B cell (primary cell): ENCODE data around the gene GSTM5. TPM values are rescaled to one million over a fixed set of nuclear protein-coding genes. Genes with fewer than 3 reads are reported as not detected.

Experiments
- ATAC-seq: fragments of 200-7000 bp; cut with Tn5 transposase; one replicate; pipeline ENCODE4 v1.10.0; 2021; ENCODE audit warnings: low read depth, mild to moderate bottlenecking, moderate number of reproducible peaks, moderate library complexity
- CTCF ChIA-PET: fragments of 350-600 bp; sonication (Branson Sonifier 250); formaldehyde crosslinking; loops from one replicate; lab custom pipeline; 2021; ENCODE audit warnings: antibody characterized with exemption, inconsistent platforms; lab: Charles Lee
- POLR2A ChIA-PET: fragments of 350-600 bp; sonication (Branson Sonifier 250); formaldehyde crosslinking; loops from one replicate; lab custom pipeline; 2021; ENCODE audit warnings: antibody characterized with exemption; lab: Charles Lee
- DNase-seq: peaks from one replicate; pipeline ENCODE4 v3.0.0; 2013
- H2AFZ ChIP-seq: 2 replicates; pipeline ENCODE4 v1.6.1; 2012; ENCODE audit warnings: mild to moderate bottlenecking, low read depth, low read length; ENCODE audit not compliant: insufficient read depth, poor library complexity, severe bottlenecking
- H3K27ac ChIP-seq, 2 donors: 1 replicate in 1 of 2; 2 replicates in 1 of 2; pipeline ENCODE4 v1.5.1; 2012 to 2013; ENCODE audit warnings: low read length in 2 of 2, mild to moderate bottlenecking in 2 of 2, moderate library complexity in 1 of 2
- H3K27me3 ChIP-seq, 4 experiments: fragments of 200-600 bp in 1 of 4; sonication (generic) in 1 of 4; replicated peaks in 1 of 4; 1 replicate in 2 of 4; 2 replicates in 2 of 4; pipeline versions ENCODE4 v1.6.1 to v1.7.0; 2013 to 2016; ENCODE audit warnings: low read length in 3 of 4, mild to moderate bottlenecking in 2 of 4, mixed read lengths in 1 of 4, moderate library complexity in 1 of 4; ENCODE audit not compliant: insufficient read depth in 4 of 4, control insufficient read depth in 3 of 4; ENCODE audit errors: control extremely low read depth in 1 of 4
- H3K36me3 ChIP-seq, 2 experiments: replicated peaks in 1 of 2; 1 replicate in 1 of 2; 2 replicates in 1 of 2; pipeline versions ENCODE4 v1.6.1 to v1.7.1; 2013; ENCODE audit warnings: low read length in 1 of 2; ENCODE audit not compliant: insufficient read depth in 2 of 2, control insufficient read depth in 1 of 2; ENCODE audit errors: control extremely low read depth in 1 of 2, extremely low read depth in 1 of 2
- H3K4me1 ChIP-seq, 2 donors: fragments of 200-600 bp in 1 of 2; sonication (generic) in 1 of 2; 1 replicate in 1 of 2; 2 replicates in 1 of 2; pipeline versions ENCODE4 v1.5.1 to v1.6.1; 2013 to 2017; ENCODE audit warnings: low read length in 2 of 2; ENCODE audit not compliant: control insufficient read depth in 2 of 2, insufficient read depth in 2 of 2
- H3K4me2 ChIP-seq: replicated peaks from 2 replicates; pipeline ENCODE3; 2012; ENCODE audit warnings: mild to moderate bottlenecking, low read depth, low read length; ENCODE audit not compliant: poor library complexity, severe bottlenecking
- H3K4me3 ChIP-seq, 5 experiments: fragments of 200-600 bp in 1 of 5; sonication (generic) in 1 of 5; 1 replicate in 3 of 5; 2 replicates in 2 of 5; pipeline versions ENCODE4 v1.5.1 to v1.7.0; 2011 to 2016; ENCODE audit warnings: low read length in 4 of 5, mild to moderate bottlenecking in 4 of 5, low read depth in 2 of 5, control low read depth in 1 of 5, moderate library complexity in 1 of 5; ENCODE audit not compliant: insufficient read depth in 1 of 5; ENCODE audit errors: control extremely low read depth in 1 of 5, extremely low read depth in 1 of 5
- H3K79me2 ChIP-seq: fragments of 200-600 bp; sonication (generic); one replicate; pipeline ENCODE4 v1.6.0; 2016; ENCODE audit warnings: low read length; ENCODE audit not compliant: control insufficient read depth, insufficient read depth
- H3K9ac ChIP-seq: fragments of 200-600 bp; sonication (generic); 2 replicates; pipeline ENCODE4 v1.6.1; 2017; ENCODE audit warnings: mild to moderate bottlenecking, low read length, moderate library complexity
- H3K9me3 ChIP-seq, 3 donors: one replicate each; pipeline versions ENCODE4 v1.6.1 to v1.7.1; 2013; ENCODE audit warnings: low read length in 2 of 3; ENCODE audit not compliant: control insufficient read depth in 2 of 3, insufficient read depth in 1 of 3; ENCODE audit errors: control extremely low read depth in 1 of 3
- H4K20me1 ChIP-seq: 2 replicates; pipeline ENCODE4 v1.6.0; 2012; ENCODE audit warnings: mild to moderate bottlenecking, low read length; ENCODE audit not compliant: insufficient read depth, control insufficient read depth, poor library complexity, severe bottlenecking
- H3K27ac Mint-ChIP-seq: one replicate; pipeline ENCODE4 v1.8.0; 2021; ENCODE audit warnings: mixed read lengths
- H3K27me3 Mint-ChIP-seq: one replicate; pipeline ENCODE4 v1.8.0; 2021; ENCODE audit warnings: mixed read lengths
- H3K4me1 Mint-ChIP-seq: one replicate; pipeline ENCODE4 v1.8.0; 2021; ENCODE audit warnings: mixed read lengths
- H3K4me3 Mint-ChIP-seq: one replicate; pipeline ENCODE4 v1.8.0; 2021; ENCODE audit warnings: mixed read lengths
- H3K9me3 Mint-ChIP-seq: one replicate; pipeline ENCODE4 v1.8.0; 2022; ENCODE audit warnings: mixed read lengths; ENCODE audit not compliant: insufficient read depth
- CTCF ChIP-seq: fragments of 200-600 bp; IDR thresholded peaks from one replicate; pipeline ENCODE4 v1.8.0; 2022; ENCODE audit warnings: antibody characterized with exemption, mild to moderate bottlenecking
- EZH2 ChIP-seq: IDR thresholded peaks from 2 replicates; pipeline ENCODE4 v1.6.1; 2012; ENCODE audit warnings: borderline replicate concordance, low read depth, mild to moderate bottlenecking, moderate library complexity, low read length; ENCODE audit not compliant: insufficient read depth, poor library complexity, severe bottlenecking
- WGBS: methylation state at CpG from one replicate; pipeline ENCODE4 v1.1.5; 2013; ENCODE audit warnings: missing lambda C conversion rate; ENCODE audit not compliant: insufficient coverage; 5-methylcytosine and 5-hydroxymethylcytosine counted together
- intact Hi-C: fragments of 100-400 bp; cut with micrococcal nuclease; formaldehyde crosslinking; loops from one replicate; pipeline ENCODE4 v1.10.0; 2022
- polyA plus RNA-seq: library from polyadenylated mRNA; depleted of rRNA; stranded (reverse); fragments of >200 nt; gene quantifications from 2 replicates; pipeline ENCODE4 v1.2.3, GENCODE V29; 2012
- total RNA-seq, 2 donors: library from RNA; stranded (reverse); fragments of 120-200 nt in 1 of 2; gene quantifications; 1 replicate in 1 of 2; 2 replicates in 1 of 2; pipeline versions ENCODE4 v1.2.3 to v1.2.4, GENCODE V29; 2013 to 2022

Gene GSTM5
- total and polyA plus RNA-seq, 2 donors (not counting 1 experiment from before 2014, with no cell fraction given), result 0.07 TPM; not detected in 1

- no peak overlapping the region for H3K27ac Mint-ChIP-seq
- intact Hi-C loops, result no loop called here
- H3K9me3 ChIP-seq, result no peaks in the 10 kb centered on the region
- H3K4me2 ChIP-seq, result no peak overlapping the region
- no peak overlapping the region for H3K27ac ChIP-seq
- no peak overlapping the region for H3K9ac ChIP-seq
- H3K9me3 Mint-ChIP-seq, result no peaks in the 10 kb centered on the region
- 96% methylated on average over 3 of the region's 4 CpGs for WGBS
- no peak overlapping the region for H2AFZ ChIP-seq
- H3K36me3 ChIP-seq, result no peaks in the 10 kb centered on the region
- H3K4me1 ChIP-seq, result no peaks in the 10 kb centered on the region
- no peak overlapping the region for H3K4me3 ChIP-seq
- peaks cover 15% of the 10 kb centered on the region for H3K27me3 Mint-ChIP-seq
- H3K27me3 ChIP-seq, result no peaks in the 10 kb centered on the region
- H3K4me3 Mint-ChIP-seq, result no peak overlapping the region
- TF ChIP-seq EZH2 (no peak), CTCF (no peak)
- no peak for ATAC-seq
- H3K4me1 Mint-ChIP-seq, result no peaks in the 10 kb centered on the region
- CTCF ChIA-PET, result no interaction called here
- POLR2A ChIA-PET, result no interaction called here
- H3K79me2 ChIP-seq, result no peaks in the 10 kb centered on the region
- DNase-seq, result no peak
- H4K20me1 ChIP-seq, result no peaks in the 10 kb centered on the region
Observed at GRCh38 chr1:109725510-109725909, 13.5 kb downstream of the GSTM5 start.

GRCh38 chr1:109726007-109726406, 14.0 kb downstream of the GSTM5 start:
- H3K27me3 Mint-ChIP-seq, result peaks cover 15% of the 10 kb centered on the region
- no peaks in the 10 kb centered on the region for H3K79me2 ChIP-seq
- ATAC-seq, result no peak
- H3K9ac ChIP-seq, result no peak overlapping the region
- no peaks in the 10 kb centered on the region for H3K4me1 Mint-ChIP-seq
- ChIA-PET CTCF (no interaction called here), POLR2A (no interaction called here)
- TF ChIP-seq EZH2 (no peak), CTCF (no peak)
- H3K4me2 ChIP-seq, result no peak overlapping the region
- no peak overlapping the region for H3K4me3 ChIP-seq
- no peaks in the 10 kb centered on the region for H3K4me1 ChIP-seq
- 85% methylated on average over 1 of the region's 1 CpG for WGBS
- H3K4me3 Mint-ChIP-seq, result no peak overlapping the region
- H4K20me1 ChIP-seq, result no peaks in the 10 kb centered on the region
- no peaks in the 10 kb centered on the region for H3K27me3 ChIP-seq
- H3K27ac Mint-ChIP-seq, result no peak overlapping the region
- no peak for DNase-seq
- no peaks in the 10 kb centered on the region for H3K9me3 Mint-ChIP-seq
- no peaks in the 10 kb centered on the region for H3K9me3 ChIP-seq
- H3K36me3 ChIP-seq, result no peaks in the 10 kb centered on the region
- intact Hi-C loops, result no loop called here
- H3K27ac ChIP-seq, result no peak overlapping the region
- H2AFZ ChIP-seq, result no peak overlapping the region
